HG02870 (cell line): Measurements from ENCODE around the gene PELI2.

ENCODE experiments used
- ATAC-seq: cut with Tn5 transposase; IDR thresholded peaks from one replicate; pipeline ENCODE4 v1.9.1; 2021; ENCODE audit warnings: mild to moderate bottlenecking, moderate library complexity; ENCODE audit not compliant: unreplicated experiment

PELI2 gene

GRCh38 chr14:56333359-56334292, 215.4 kb downstream of the PELI2 start:
- no peak for ATAC-seq

- ATAC-seq: no peak
Measured at GRCh38 chr14:56334458-56334857, 216.2 kb downstream of the PELI2 start.

GRCh38 chr14:56338674-56339073, 220.5 kb downstream of the PELI2 start:
- ATAC-seq: no peak

GRCh38 chr14:56339855-56340701, 221.9 kb downstream of the PELI2 start:
- peak; percentile 73 for ATAC-seq

- no peak for ATAC-seq
Measured at GRCh38 chr14:56340932-56341331, 222.7 kb downstream of the PELI2 start.

GRCh38 chr14:56341766-56342493, 223.7 kb downstream of the PELI2 start:
- ATAC-seq: peak; percentile 34

GRCh38 chr14:56342494-56342942, 224.3 kb downstream of the PELI2 start:
- ATAC-seq: no peak

GRCh38 chr14:56349960-56350359, 231.7 kb downstream of the PELI2 start:
- ATAC-seq: no peak
